Stimulated activated CD8-positive, alpha-beta memory T cell treated with anti-CD3 and anti-CD28 coated beads, Interleukin-7, amount 100 ng/mL, for 48 hours (primary cell): ENCODE results near the gene TP53I11.
A peak's percentile ranks its signal among the peaks of the same experiment; 100 is the strongest.

Source experiments
- DNase-seq, 2 donors: peaks; one replicate each; pipeline ENCODE4 v3.0.0-alpha.2; 2020; ENCODE audit warnings: low read depth in 1 of 2; ENCODE audit errors: extremely low read depth in 1 of 2

Gene TP53I11

GRCh38 chr11:44959064-44959463, 8.4 kb upstream of the TP53I11 start:
- DNase-seq, result no peak

GRCh38 chr11:44957776-44958564, 7.3 kb upstream of the TP53I11 start:
- no peak for DNase-seq

- no peak for DNase-seq
Measured at GRCh38 chr11:44957040-44957515, 6.4 kb upstream of the TP53I11 start.

- no peak for DNase-seq
Measured at GRCh38 chr11:44955015-44955738, 4.5 kb upstream of the TP53I11 start.

- no peak for DNase-seq
Measured at GRCh38 chr11:44954051-44954906, 3.6 kb upstream of the TP53I11 start.

- DNase-seq, result no peak
Measured at GRCh38 chr11:44952500-44953260, 2.0 kb upstream of the TP53I11 start.

- DNase-seq, result no peak
Measured at GRCh38 chr11:44952082-44952481, 1.4 kb upstream of the TP53I11 start.

GRCh38 chr11:44950031-44950624, 555 bp downstream of the TP53I11 start:
- DNase-seq, result no peak

- DNase-seq, result no peak
Measured at GRCh38 chr11:44949160-44950030, 1.3 kb downstream of the TP53I11 start.

- DNase-seq, result no peak
Measured at GRCh38 chr11:44948155-44948554, 2.5 kb downstream of the TP53I11 start.

- no peak for DNase-seq
Measured at GRCh38 chr11:44947114-44947513, 3.6 kb downstream of the TP53I11 start.

- DNase-seq, result no peak
Measured at GRCh38 chr11:44946263-44946662, 4.4 kb downstream of the TP53I11 start.

GRCh38 chr11:44945666-44946065, 5.0 kb downstream of the TP53I11 start:
- DNase-seq, result no peak

GRCh38 chr11:44944853-44945235, 5.8 kb downstream of the TP53I11 start:
- no peak for DNase-seq

GRCh38 chr11:44944181-44944852, 6.4 kb downstream of the TP53I11 start:
- DNase-seq, result no peak

GRCh38 chr11:44943696-44944095, 7.0 kb downstream of the TP53I11 start:
- DNase-seq, result no peak

GRCh38 chr11:44943118-44943517, 7.6 kb downstream of the TP53I11 start:
- peak in 1 of 2 donors; percentile 22 for DNase-seq
